Measurements from ENCODE around the gene PAX7.

DNA sequence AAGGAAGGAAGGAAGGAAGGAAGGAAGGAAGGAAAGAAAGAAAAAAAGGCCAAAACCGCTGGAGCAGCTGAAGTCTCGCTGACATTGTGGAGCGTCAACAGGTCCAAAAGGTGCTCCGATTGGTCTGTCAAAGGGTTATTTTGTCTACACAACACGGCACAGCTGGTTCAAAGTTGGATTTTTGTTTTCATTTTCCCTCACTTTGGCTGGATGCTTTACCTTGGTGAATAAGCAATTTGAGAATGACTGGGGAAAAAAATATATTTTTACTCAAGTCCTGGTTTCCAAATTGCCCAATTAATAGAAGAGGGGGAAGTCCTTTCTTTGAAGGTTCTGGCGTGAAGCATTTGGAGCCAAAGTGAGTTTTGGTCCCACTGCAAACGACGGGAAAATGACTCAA is 19.3 kb upstream of the PAX7 start:
- TF ChIP-seq POLR2A (IDR thresholded peaks at IDR 0.05; ENCODE audit: low read length) (no peak), GATA1 (IDR thresholded peaks at IDR 0.05; ENCODE audit: low read depth, low read length) (no peak)

Measured in erythroblast (primary cell).